GM19397 (cell line): Measurements from ENCODE around the gene ABCG5.
A peak's percentile ranks its signal among the peaks of the same experiment; 100 is the strongest.

ENCODE experiments used
- ATAC-seq: cut with Tn5 transposase; IDR thresholded peaks from one replicate; pipeline ENCODE4 v1.9.1; 2021; ENCODE audit warnings: mild to moderate bottlenecking, moderate library complexity; ENCODE audit not compliant: unreplicated experiment

ABCG5 gene

GRCh38 chr2:43838560-43839267 is at the start of gene ABCG5, which contains the start of gene ABCG8:
ABCG5 (minus strand) TSS chr2:43838839; CDS start chr2:43838679, 160 bp downstream.
ABCG8 (plus strand) TSS chr2:43838971; CDS start chr2:43839054, 83 bp downstream.
- no peak for ATAC-seq

- no peak for ATAC-seq
These were observed 48.5 kb upstream of the ABCG5 start for GRCh38 chr2:43887176-43887575.

- ATAC-seq, result no peak
These were observed 46.5 kb upstream of the ABCG5 start for GRCh38 chr2:43885132-43885632.

GRCh38 chr2:43884689-43885088 is 46.0 kb upstream of the ABCG5 start:
- no peak for ATAC-seq

- no peak for ATAC-seq
These were observed 43.7 kb upstream of the ABCG5 start for GRCh38 chr2:43882312-43882711.

- ATAC-seq, result no peak
These were observed 42.3 kb upstream of the ABCG5 start for GRCh38 chr2:43880952-43881351.

- no peak for ATAC-seq
These were observed 41.8 kb upstream of the ABCG5 start for GRCh38 chr2:43880471-43880870.

GRCh38 chr2:43879261-43879660 is 40.6 kb upstream of the ABCG5 start:
- ATAC-seq, result no peak

- ATAC-seq, result peak; percentile 64
These were observed 39.3 kb upstream of the ABCG5 start for GRCh38 chr2:43877782-43878464.

GRCh38 chr2:43874776-43875451 is 36.3 kb upstream of the ABCG5 start:
- ATAC-seq, result no peak

- no peak for ATAC-seq
These were observed 33.5 kb upstream of the ABCG5 start for GRCh38 chr2:43872151-43872550.

GRCh38 chr2:43855292-43855691 is 16.7 kb upstream of the ABCG5 start:
- ATAC-seq, result no peak

GRCh38 chr2:43854671-43855070 is 16.0 kb upstream of the ABCG5 start:
- ATAC-seq, result no peak

- ATAC-seq, result no peak
These were observed 14.8 kb upstream of the ABCG5 start for GRCh38 chr2:43853141-43854081.

- no peak for ATAC-seq
These were observed 13.6 kb upstream of the ABCG5 start for GRCh38 chr2:43852196-43852730.

- no peak for ATAC-seq
These were observed 12.7 kb upstream of the ABCG5 start for GRCh38 chr2:43851011-43851980.

- ATAC-seq, result no peak
These were observed 9.6 kb upstream of the ABCG5 start for GRCh38 chr2:43848214-43848613.

- no peak for ATAC-seq
These were observed 7.6 kb upstream of the ABCG5 start for GRCh38 chr2:43846140-43846793.

GRCh38 chr2:43845181-43845580 is 6.5 kb upstream of the ABCG5 start:
- ATAC-seq, result no peak
